Panc1 (cell line): ENCODE data around the gene POC1B.

ENCODE experiments used
- POLR2AphosphoS5 ChIP-seq: IDR thresholded peaks from 2 replicates; pipeline ENCODE4 v1.6.1; 2012; ENCODE audit warnings: mild to moderate bottlenecking, low read depth, low read length, moderate library complexity
- SIN3A ChIP-seq: IDR thresholded peaks from 2 replicates; pipeline ENCODE4 v1.6.1; 2012; ENCODE audit warnings: low read depth, mild to moderate bottlenecking, low read length, moderate library complexity, borderline replicate concordance; ENCODE audit not compliant: insufficient read depth
- TF ChIP-seq, protein P1 (sequence below): fragments of 450-650 bp; IDR thresholded peaks from 2 replicates; pipeline ENCODE4 v1.5.1; 2017; ENCODE audit warnings: mild to moderate bottlenecking
- TF ChIP-seq, protein P2 (sequence below), 2 experiments: IDR thresholded peaks; 2 replicates each; pipeline ENCODE4 v1.6.1; 2011 to 2012; ENCODE audit warnings: low read depth in 2 of 2, control low read depth in 1 of 2, low read length in 1 of 2, mild to moderate bottlenecking in 1 of 2, moderate library complexity in 1 of 2; ENCODE audit not compliant: insufficient read depth in 1 of 2

DNA sequence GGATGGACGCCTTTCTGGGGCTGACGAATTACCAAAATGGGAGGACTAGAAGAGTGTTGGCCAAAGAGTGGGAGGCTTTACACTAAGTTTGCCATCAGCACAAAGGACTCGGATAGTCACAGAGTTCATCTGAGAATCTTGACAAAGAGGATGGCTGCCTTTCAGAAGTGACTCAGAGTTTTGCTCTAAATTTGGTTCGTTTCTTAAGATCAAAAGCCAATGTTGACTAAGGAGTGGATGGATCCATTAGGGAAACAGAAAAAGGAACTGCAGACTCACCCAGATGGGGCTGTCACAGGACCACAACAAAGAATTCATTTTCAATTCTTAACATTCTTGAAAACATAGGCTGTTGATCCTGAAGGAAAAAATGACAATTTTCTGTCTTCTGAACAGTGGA, 92.2 kb downstream of the POC1B start:
- no peak for TF ChIP-seq POLR2AphosphoS5
- TF ChIP-seq, protein P1, sequence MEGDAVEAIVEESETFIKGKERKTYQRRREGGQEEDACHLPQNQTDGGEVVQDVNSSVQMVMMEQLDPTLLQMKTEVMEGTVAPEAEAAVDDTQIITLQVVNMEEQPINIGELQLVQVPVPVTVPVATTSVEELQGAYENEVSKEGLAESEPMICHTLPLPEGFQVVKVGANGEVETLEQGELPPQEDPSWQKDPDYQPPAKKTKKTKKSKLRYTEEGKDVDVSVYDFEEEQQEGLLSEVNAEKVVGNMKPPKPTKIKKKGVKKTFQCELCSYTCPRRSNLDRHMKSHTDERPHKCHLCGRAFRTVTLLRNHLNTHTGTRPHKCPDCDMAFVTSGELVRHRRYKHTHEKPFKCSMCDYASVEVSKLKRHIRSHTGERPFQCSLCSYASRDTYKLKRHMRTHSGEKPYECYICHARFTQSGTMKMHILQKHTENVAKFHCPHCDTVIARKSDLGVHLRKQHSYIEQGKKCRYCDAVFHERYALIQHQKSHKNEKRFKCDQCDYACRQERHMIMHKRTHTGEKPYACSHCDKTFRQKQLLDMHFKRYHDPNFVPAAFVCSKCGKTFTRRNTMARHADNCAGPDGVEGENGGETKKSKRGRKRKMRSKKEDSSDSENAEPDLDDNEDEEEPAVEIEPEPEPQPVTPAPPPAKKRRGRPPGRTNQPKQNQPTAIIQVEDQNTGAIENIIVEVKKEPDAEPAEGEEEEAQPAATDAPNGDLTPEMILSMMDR, result no peak
- TF ChIP-seq, protein P2, sequence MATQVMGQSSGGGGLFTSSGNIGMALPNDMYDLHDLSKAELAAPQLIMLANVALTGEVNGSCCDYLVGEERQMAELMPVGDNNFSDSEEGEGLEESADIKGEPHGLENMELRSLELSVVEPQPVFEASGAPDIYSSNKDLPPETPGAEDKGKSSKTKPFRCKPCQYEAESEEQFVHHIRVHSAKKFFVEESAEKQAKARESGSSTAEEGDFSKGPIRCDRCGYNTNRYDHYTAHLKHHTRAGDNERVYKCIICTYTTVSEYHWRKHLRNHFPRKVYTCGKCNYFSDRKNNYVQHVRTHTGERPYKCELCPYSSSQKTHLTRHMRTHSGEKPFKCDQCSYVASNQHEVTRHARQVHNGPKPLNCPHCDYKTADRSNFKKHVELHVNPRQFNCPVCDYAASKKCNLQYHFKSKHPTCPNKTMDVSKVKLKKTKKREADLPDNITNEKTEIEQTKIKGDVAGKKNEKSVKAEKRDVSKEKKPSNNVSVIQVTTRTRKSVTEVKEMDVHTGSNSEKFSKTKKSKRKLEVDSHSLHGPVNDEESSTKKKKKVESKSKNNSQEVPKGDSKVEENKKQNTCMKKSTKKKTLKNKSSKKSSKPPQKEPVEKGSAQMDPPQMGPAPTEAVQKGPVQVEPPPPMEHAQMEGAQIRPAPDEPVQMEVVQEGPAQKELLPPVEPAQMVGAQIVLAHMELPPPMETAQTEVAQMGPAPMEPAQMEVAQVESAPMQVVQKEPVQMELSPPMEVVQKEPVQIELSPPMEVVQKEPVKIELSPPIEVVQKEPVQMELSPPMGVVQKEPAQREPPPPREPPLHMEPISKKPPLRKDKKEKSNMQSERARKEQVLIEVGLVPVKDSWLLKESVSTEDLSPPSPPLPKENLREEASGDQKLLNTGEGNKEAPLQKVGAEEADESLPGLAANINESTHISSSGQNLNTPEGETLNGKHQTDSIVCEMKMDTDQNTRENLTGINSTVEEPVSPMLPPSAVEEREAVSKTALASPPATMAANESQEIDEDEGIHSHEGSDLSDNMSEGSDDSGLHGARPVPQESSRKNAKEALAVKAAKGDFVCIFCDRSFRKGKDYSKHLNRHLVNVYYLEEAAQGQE (IDR thresholded peaks at IDR 0.05; ENCODE audit: insufficient read depth in 1 of 2, low read depth in 2 of 2, low read length in 1 of 2), result no peak
- no peak for TF ChIP-seq SIN3A
